Sigmoid colon (tissue), 3 donors: ENCODE measurements around the gene KIF11.

Source experiments
- CTCF ChIP-seq, 4 experiments: fragments of 450-650 bp in 3 of 4; fragments of 200-600 bp in 1 of 4; IDR thresholded peaks; one replicate each; pipeline ENCODE4 v1.5.1; 2016 to 2019; ENCODE audit warnings: antibody characterized with exemption in 4 of 4, mild to moderate bottlenecking in 3 of 4, moderate library complexity in 2 of 4
- POLR2A ChIP-seq, 2 donors: fragments of 450-650 bp; IDR thresholded peaks; one replicate each; pipeline ENCODE4 v1.6.1; 2016; ENCODE audit warnings: antibody characterized with exemption in 2 of 2, mild to moderate bottlenecking in 2 of 2, moderate library complexity in 2 of 2

DNA sequence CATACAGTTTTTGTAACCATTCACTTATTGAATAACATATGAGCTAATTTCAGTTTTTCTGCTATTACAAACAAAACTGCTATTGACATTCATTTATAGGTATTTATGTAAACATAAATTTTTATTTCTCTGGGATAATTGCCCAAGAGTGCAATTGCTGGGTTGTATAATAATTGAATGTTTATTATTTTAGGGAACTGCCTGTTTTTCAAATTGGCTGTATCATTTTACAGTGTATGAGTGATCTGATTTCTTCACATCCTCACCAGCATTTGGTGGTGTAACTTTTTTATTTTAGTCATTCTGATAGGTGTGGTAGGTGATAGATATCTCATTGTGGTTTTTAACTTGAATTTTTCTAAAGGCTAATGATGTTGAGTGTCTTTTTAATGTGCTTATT, 26.4 kb downstream of the KIF11 start:
- no peak for TF ChIP-seq CTCF (IDR thresholded peaks at IDR 0.05)
- no peak for TF ChIP-seq POLR2A (IDR thresholded peaks at IDR 0.05)
